Epithelial cell of prostate (primary cell): ENCODE measurements around the gene CYP21A2.
"Not testable (repeated sequence)": the region's sequence is repeated elsewhere in the genome, so short reads cannot be mapped to it uniquely, and the experiment has no call there.

ENCODE experiments used
- DNase-seq: peaks from one replicate; pipeline ENCODE4 v3.0.0-alpha.2; 2011; ENCODE audit warnings: low read depth, low spot score
- H3K27ac ChIP-seq: fragments of 450-650 bp; 2 replicates; pipeline ENCODE4 v1.5.1; 2017; ENCODE audit warnings: mild to moderate bottlenecking

CYP21A2 gene

DNA sequence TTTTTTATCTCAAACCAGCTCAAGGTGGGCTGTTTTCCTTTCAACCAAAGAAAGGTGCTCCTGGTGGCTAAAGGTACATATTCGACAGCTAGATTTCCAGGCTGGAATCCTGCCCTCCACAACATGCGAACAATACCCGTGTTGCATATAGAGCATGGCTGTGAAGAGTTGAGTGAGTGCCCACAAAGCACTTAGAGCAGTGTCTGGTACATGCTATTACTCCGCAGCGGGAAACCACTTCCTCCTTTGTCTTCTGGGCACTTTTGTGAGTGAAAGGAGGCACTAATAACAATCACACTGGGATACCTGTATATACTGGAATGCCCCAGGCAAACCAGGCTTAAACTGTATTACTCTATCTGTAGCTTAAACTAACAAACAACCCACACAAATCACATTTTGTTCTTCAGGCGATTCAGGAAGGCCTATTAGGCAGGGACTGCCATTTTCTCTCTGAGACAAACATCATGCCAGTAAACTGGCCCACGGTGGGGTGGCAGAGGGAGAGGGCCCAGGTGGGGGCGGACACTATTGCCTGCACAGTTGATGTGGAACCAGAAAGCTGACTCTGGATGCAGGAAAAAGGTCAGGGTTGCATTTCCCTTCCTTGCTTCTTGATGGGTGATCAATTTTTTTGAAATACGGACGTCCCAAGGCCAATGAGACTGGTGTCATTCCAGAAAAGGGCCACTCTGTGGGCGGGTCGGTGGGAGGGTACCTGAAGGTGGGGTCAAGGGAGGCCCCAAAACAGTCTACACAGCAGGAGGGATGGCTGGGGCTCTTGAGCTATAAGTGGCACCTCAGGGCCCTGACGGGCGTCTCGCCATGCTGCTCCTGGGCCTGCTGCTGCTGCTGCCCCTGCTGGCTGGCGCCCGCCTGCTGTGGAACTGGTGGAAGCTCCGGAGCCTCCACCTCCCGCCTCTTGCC lies at the start of gene CYP21A2:
TSS of gene CYP21A2 (plus strand) at position 818 of the 927 bp plus-strand sequence. CDS start at position 826, 8 bp downstream.
- not testable (repeated sequence) for H3K27ac ChIP-seq, DNase-seq

DNA sequence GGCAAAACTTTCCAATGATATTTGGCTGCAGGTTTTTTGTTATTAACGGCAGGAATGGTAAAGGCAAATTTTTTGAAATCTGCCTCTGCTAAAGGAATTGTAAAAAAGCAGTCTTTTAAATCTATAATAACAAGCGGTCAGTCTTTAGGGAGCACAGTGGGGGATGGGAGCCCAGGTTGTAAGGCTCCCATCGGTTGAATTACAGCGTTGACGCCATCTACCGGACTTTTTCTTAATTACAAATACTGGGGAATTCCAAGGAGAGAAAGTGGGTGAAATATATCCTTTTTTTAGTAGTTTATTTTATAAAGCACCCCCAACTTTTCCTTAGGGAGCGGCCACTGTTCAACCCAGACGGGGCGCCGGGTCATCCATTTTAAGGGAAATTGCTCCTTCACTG lies 48.9 kb upstream of the CYP21A2 start:
- not testable (repeated sequence) for DNase-seq, H3K27ac ChIP-seq

GRCh38 chr6:31994421-31994820 lies 43.8 kb upstream of the CYP21A2 start:
- H3K27ac ChIP-seq, DNase-seq: not testable (repeated sequence)

GRCh38 chr6:31996385-31996784 lies 41.8 kb upstream of the CYP21A2 start:
- not testable (repeated sequence) for H3K27ac ChIP-seq, DNase-seq

GRCh38 chr6:32002546-32003268 lies 35.5 kb upstream of the CYP21A2 start:
- DNase-seq, H3K27ac ChIP-seq: not testable (repeated sequence)

DNA sequence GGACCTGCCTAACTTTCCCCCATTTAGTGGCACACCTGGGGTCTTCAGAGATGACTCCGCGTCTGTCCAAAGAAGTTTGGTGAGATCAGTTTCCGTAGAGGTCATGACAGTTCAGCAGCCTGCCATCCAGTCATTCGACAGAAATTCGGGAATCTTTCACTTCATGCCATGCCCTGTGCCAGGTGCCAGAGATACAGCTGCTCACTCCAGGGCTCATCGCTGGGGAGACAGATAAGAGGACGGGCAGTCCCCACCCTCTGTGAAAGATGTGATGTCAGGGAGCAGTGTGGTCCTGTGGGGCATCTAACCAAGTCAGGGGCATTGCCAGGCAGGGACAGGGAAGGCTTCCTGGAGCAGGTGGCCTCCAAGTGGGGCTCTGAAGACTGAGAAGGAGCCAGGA lies 34.9 kb upstream of the CYP21A2 start:
- H3K27ac ChIP-seq, DNase-seq: not testable (repeated sequence)

DNA sequence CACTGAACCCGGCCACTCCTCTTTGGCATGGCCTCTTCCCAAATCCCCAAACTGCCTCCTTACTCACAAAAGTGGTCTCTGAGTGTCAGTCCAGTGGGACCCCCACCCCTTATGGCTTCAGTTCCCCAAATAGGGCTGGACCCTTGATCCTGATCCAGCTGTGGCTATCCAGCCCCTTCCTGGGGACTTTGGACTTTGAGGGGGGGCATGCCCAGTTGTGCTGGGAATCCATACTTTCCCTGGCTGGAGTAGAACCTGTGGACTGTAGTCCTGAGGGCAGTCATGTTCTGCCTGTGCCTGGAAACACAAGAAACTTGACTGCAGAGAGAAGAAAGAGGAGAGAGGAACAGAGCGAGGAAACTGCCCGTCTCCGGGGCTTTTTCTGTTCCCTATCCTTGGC lies 33.8 kb upstream of the CYP21A2 start:
- not testable (repeated sequence) for DNase-seq, H3K27ac ChIP-seq

DNA sequence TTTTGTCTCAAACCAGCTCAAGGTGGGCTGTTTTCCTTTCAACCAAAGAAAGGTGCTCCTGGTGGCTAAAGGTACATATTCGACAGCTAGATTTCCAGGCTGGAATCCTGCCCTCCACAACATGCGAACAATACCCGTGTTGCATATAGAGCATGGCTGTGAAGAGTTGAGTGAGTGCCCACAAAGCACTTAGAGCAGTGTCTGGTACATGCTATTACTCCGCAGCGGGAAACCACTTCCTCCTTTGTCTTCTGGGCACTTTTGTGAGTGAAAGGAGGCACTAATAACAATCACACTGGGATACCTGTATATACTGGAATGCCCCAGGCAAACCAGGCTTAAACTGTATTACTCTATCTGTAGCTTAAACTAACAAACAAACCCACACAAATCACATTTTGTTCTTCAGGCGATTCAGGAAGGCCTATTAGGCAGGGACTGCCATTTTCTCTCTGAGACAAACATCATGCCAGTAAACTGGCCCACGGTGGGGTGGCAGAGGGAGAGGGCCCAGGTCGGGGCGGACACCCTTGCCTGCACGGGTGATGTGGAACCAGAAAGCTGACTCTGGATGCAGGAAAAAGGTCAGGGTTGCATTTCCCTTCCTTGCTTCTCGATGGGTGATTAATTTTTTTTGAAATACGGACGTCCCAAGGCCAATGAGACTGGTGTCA lies 33.2 kb upstream of the CYP21A2 start:
- not testable (repeated sequence) for H3K27ac ChIP-seq, DNase-seq

GRCh38 chr6:32005538-32005880 lies 32.7 kb upstream of the CYP21A2 start:
- H3K27ac ChIP-seq, DNase-seq: not testable (repeated sequence)

GRCh38 chr6:32005991-32006529 lies 32.2 kb upstream of the CYP21A2 start:
- H3K27ac ChIP-seq, DNase-seq: not testable (repeated sequence)

GRCh38 chr6:32007086-32007485 lies 31.1 kb upstream of the CYP21A2 start:
- not testable (repeated sequence) for H3K27ac ChIP-seq, DNase-seq

- not testable (repeated sequence) for DNase-seq, H3K27ac ChIP-seq
These were observed 30.2 kb upstream of the CYP21A2 start for GRCh38 chr6:32008037-32008436.

DNA sequence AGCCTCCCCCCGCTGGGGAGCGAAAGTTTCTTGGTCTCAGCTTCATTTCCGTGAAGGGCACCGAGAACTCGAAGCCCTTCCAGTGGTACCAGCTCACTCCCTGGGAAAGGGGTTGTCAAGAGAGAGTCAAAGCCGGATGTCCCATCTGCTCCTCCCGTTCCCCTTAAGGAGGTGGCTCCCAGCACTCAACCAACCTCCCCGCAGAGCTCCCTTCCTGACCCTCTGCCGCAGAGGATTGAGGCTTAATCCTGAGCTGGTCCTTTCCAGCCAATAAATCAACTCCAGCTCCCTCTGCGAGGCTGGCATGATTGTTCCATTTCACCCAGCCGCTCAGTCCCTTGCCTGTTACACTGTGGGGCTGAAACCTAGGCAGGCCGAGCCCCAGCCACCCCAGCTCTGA lies 29.6 kb upstream of the CYP21A2 start:
- DNase-seq, H3K27ac ChIP-seq: not testable (repeated sequence)

DNA sequence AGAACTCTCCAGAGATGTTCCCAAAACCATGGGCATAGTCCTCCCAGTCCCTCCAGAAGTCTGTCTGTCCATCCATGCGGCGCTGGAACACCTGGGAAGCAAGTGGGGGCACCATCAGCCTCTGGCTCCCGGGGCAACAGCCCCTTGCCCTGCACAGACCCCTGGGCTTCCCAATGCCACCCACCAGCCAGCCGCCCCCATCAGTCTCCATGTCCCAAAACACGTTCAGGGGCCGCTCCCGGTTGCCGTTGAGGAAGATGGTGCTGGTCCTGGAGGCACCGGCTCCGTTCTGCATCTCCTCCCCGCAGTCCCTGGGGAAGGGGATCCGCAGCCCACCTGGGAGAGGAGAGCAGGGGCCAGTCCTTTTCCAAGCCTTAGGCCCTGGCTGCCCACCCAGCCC lies 28.7 kb upstream of the CYP21A2 start:
- DNase-seq, H3K27ac ChIP-seq: not testable (repeated sequence)

- H3K27ac ChIP-seq: not testable (repeated sequence)
These were observed 27.2 kb upstream of the CYP21A2 start for GRCh38 chr6:32010856-32011530.

GRCh38 chr6:32012941-32013617 lies 25.1 kb upstream of the CYP21A2 start:
- DNase-seq, H3K27ac ChIP-seq: not testable (repeated sequence)

More at GRCh38 chr6:32010856-32011530, 27.2 kb upstream of the CYP21A2 start:
- DNase-seq: not testable (repeated sequence)

DNA sequence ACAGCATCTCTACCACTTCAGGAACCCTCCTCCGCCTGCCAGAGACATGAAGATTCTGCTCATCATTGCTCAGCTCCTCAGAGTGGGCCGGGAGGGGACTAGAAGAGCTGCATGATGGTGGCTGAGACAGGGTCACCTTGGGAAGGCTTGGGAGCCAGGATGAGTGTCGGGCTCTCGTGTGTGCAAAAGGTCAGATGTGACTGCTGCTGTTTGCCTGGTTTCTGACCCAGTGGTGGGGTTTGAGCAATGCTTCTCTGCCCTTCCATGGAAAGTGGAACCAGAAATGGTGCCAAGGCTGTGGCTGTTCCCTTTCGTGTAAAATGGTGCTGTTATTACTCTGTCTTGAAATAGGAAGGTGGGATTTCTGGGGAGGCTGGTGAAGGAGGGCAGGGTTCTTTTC lies 24.5 kb upstream of the CYP21A2 start:
- not testable (repeated sequence) for DNase-seq, H3K27ac ChIP-seq

DNA sequence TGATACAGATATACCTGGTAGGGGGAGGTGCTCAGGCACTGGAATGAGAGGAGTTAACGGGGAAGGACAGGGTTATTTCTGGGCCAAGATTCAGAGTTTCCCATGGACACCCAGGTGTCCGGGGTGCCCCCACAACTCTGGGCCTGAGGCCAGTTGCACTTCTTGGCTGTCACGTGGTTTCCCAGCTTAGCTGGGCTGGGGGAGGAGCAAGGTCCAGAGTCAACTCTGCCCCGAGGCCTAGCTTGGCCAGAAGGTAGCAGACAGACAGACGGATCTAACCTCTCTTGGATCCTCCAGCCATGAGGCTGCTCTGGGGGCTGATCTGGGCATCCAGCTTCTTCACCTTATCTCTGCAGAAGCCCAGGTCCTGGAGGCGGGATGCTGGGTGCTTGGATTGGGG lies 23.7 kb upstream of the CYP21A2 start, which contains the start of gene C4B:
TSS of gene C4B (plus strand) at position 249 of the 400 bp plus-strand sequence. CDS start at position 300, 51 bp downstream.
- DNase-seq, H3K27ac ChIP-seq: not testable (repeated sequence)

DNA sequence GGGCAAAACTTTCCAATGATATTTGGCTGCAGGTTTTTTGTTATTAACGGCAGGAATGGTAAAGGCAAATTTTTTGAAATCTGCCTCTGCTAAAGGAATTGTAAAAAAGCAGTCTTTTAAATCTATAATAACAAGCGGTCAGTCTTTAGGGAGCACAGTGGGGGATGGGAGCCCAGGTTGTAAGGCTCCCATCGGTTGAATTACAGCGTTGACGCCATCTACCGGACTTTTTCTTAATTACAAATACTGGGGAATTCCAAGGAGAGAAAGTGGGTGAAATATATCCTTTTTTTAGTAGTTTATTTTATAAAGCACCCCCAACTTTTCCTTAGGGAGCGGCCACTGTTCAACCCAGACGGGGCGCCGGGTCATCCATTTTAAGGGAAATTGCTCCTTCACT lies 16.1 kb upstream of the CYP21A2 start:
- H3K27ac ChIP-seq, DNase-seq: not testable (repeated sequence)
